Retina (tissue), 1 donor: ENCODE data around the gene HBE1.
"Not testable (repeated sequence)": the region's sequence is repeated elsewhere in the genome, so short reads cannot be mapped to it uniquely, and the experiment has no call there.

Experiments used
- DNase-seq: peaks from one replicate; pipeline ENCODE4 v3.0.0-alpha.2; 2016

Gene HBE1

GRCh38 chr11:5252192-5252918 lies 17.4 kb downstream of the HBE1 start:
- no peak for DNase-seq

GRCh38 chr11:5251746-5252145 lies 18.0 kb downstream of the HBE1 start:
- DNase-seq, result no peak

DNA sequence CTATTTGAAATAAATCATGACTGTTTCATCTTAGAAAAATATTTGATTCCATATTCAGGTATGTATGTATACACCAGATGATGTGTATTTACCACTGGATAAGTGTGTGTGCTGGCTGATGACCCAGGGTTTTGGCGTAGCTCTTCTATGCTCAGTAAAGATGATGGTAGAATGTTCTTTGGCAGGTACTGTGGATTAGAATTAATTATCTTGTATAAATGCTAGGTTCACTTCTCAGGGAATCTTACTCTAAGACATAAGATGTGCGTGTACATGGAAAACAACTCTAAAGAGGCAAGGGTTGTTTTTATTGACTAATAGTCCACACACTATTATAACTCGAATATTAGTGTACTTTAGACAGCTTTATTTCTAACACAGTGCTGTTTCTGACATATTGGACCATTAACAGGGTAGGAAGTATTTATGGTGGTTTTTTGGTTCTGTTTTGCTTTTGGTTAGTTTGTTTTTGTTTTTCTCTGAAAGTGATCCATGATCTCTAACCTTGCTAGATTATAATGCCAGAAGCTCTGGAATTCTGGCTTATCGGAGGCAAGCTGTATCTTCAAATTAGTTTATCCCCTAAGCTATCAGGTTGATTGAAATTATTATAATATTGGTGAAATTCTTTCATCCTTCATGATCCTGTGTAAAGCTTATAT lies 19.1 kb downstream of the HBE1 start:
- DNase-seq, result no peak

DNA sequence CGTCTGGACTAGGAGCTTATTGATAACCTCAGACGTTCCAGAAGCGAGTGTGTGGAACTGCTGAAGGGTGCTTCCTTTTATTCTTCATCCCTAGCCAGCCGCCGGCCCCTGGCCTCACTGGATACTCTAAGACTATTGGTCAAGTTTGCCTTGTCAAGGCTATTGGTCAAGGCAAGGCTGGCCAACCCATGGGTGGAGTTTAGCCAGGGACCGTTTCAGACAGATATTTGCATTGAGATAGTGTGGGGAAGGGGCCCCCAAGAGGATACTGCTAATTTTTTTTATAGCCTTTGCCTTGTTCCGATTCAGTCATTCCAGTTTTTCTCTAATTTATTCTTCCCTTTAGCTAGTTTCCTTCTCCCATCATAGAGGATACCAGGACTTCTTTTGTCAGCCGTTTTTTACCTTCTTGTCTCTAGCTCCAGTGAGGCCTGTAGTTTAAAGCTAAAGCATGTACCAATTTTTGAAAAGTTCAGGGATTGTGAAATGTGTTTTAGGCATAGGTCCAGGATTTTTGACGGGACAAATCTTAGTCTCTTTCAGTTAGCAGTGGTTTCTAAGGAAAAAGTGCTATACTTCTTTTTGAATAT lies 19.8 kb downstream of the HBE1 start, which contains the start of gene HBG1:
TSS of gene HBG1 (minus strand) at position 51 of the 590 bp plus-strand sequence. CDS start 53 bp downstream, outside the sequence.
- not testable (repeated sequence) for DNase-seq

GRCh38 chr11:5248498-5248897 lies 21.2 kb downstream of the HBE1 start:
- DNase-seq, result not testable (repeated sequence)

GRCh38 chr11:5247472-5248192 lies 22.1 kb downstream of the HBE1 start:
- no peak for DNase-seq

DNA sequence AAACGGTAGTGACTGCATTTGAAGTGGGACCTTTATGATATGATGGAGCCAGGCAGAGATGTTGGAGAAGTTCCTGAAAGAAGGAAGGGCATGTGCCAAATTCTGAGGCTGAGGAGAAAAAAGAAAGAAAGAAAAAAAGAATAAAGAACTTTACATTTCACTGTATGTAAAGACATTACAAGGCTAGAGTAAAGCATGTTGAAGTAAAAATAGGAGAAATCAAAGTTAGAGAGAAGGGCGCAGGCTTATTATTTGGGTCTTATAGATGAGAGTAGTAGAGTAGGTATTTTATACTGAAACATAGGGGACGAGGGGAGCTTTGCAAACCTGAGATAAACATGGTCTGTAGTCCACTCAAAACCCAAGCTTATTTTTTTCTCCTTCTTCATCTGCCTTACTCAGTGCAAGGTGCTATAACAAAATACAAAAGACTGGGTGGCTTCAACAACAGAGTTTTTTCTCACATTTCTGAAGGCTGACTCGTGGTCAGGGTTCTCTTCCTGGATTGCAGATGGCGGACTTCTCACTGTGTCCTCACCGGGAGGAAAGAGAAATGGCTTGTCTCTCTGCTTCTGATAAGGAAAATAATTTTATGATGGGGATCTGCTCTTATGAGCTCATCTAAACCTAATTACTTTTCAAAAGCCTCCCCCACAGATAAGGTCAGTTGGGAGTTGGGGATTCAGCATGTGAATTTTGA lies 22.8 kb downstream of the HBE1 start:
- DNase-seq, result no peak

DNA sequence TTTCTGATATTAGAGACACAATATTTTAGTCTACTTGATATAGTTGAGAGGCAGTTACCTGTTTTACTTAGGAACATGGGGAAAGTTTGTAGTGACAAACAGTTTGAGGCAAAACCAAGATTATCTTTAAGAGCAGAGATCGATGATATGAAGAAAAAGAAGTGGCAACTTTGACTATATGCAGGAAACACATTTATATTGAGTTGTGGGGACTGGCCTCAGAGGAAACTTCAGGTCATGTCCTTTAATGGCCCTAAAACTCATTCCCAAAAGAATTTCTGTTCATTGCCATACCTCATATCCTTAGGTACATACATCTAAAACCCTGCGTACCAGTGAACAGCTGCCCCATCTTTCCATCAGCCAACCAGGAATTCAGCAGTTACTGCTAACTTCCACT lies 24.6 kb downstream of the HBE1 start:
- no peak for DNase-seq

DNA sequence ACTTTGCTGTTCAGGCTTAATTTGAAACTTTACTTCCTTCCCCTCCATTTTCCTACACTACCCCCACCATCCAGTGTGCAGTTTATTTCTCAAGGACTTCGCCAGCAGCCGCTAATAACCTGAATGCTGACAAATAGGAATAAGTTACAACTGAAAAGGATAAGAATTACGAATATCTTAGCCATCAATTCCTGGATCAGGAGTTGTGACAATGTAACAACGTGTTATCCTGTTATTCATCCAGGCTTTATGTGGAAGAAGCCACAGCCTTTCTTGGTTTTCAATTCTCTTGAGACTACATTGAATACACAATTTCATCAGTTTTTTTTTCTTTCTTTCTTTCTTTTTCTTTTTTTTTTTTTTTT lies 25.9 kb downstream of the HBE1 start:
- DNase-seq, result no peak

GRCh38 chr11:5242933-5243815 lies 26.6 kb downstream of the HBE1 start:
- no peak for DNase-seq

- no peak for DNase-seq
Measured at GRCh38 chr11:5242208-5242607, 27.5 kb downstream of the HBE1 start.

DNA sequence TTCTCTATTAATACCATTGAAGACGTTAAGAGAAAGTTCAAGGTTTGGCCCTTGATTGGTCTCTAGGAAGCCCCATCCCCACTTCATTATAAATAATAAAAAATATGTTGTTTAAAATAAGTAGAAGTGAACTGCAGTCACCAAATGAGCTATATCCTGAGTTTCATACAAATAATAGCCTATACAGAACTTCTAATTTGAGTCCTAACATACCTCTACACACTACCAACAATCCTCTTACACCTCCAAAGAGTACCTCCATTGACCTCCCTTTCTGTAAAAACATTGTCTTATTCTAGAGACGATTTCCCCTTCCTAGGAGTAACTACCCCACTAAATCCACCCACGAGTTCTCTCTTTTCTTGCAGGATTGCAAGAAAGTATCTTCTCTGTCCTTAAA lies 28.3 kb downstream of the HBE1 start:
- DNase-seq, result no peak

- no peak for DNase-seq
Measured at GRCh38 chr11:5240458-5240857, 29.3 kb downstream of the HBE1 start.

DNA sequence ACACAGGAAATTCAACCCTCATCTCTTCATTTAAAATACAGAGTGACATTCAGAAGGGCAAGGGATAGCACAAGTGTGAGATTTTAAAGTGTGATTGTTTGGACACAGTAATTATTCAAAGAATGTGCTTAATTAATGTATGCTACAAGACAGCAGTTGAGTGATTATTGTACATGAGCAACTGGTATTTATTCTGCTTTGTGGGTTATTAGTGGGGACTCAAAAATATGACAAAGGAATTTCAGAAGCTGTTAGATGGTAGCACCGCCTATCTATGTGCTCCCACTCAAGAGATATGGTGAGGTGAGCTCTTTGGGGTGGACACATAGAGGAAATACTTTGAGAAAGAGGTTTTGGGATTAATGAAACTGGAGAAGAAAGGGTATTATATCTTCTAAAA lies 29.7 kb downstream of the HBE1 start:
- no peak for DNase-seq

DNA sequence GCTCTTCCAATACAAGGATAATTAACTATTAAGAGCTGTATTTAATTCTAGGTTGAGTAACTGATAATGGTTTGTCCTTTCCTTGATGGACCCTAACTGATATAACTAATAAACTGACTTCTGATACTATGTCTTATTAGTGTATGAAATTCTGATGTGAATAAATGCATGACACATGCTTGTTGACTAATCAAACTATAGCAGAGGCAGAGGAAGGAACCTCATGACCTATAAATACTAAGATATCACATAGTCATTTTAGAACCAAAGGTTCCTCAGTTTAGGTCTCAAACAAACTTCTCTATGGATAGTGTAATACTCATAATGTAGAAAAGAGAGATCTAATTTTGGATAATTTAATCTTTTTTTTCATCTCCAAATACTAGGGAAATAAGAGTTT lies 30.7 kb downstream of the HBE1 start:
- no peak for DNase-seq

DNA sequence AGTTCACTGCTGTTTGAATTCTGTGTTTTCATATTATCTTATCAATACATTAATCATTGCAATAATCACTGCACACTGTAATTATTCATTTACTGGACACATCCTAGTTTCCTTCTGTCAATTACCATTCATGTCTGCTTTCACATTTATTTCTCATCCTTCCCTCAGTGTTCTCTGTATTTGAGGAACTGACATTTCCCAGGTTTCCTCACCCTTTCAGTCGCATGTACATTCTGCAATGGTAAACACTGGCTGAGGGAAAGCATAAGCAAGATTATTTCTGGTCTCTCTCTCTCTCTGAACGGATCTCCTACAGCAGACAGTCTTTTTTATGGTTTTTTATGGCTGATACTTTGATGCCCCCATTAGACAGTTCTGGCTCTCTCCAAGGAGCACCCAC lies 31.3 kb downstream of the HBE1 start:
- no peak for DNase-seq

GRCh38 chr11:5237420-5237819 lies 32.3 kb downstream of the HBE1 start:
- no peak for DNase-seq

DNA sequence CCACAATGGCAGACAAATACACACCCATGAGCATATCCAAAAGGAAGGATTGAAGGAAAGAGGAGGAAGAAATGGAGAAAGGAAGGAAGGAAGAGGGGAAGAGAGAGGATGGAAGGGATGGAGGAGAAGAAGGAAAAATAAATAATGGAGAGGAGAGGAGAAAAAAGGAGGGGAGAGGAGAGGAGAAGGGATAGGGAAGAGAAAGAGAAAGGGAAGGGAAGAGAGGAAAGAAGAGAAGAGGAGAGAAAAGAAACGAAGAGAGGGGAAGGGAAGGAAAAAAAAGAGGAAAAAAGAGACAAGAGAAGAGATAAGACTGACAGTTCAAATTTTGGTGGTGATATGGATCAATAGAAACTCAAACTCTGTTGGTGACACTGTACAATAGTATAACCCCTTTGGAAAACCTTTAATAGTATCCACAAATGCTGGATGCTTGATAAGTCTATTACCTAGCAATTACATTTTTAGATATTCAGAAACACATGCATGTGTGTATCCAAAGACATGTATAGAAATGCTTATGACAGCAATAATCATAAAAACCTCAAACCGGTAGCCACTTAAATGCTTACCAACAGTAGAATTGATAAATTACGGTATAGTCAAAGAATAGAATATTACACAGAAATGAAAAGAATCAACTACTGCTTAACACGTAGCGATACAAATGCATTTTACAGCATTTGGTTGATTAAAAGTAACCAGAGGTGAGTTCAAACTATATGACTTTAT lies 34.2 kb downstream of the HBE1 start:
- DNase-seq, result no peak

GRCh38 chr11:5234381-5234834 lies 35.3 kb downstream of the HBE1 start, which contains the start of gene HBD:
TSS of gene HBD (minus strand) at chr11:5234483. CDS start at chr11:5234433, 50 bp downstream.
- no peak for DNase-seq

DNA sequence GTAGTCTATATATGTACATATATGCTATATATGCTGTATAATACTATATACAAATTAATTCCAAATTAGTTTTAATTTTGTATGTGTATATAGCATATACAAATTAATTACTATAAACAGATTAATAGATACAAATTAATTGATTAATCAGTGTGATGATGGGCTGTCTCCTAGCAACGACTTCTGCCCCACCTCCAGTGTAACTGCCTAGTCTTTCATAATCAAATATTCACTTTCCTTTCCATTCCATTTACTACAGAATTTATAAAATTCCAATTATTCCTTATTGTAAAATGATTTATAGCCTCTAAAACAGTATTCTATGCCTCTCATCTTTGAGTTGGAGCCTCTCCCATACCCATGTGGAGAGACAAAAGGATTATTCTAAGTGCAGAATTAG lies 36.4 kb downstream of the HBE1 start:
- DNase-seq, result no peak

GRCh38 chr11:5232821-5233220 lies 36.9 kb downstream of the HBE1 start:
- no peak for DNase-seq
